NCI-H2081 treated with DMSO at 0.1 percent for 48 hours (cell line): ENCODE data around the gene EPHB2.
"Not testable (repeated sequence)": the region's sequence is repeated elsewhere in the genome, so short reads cannot be mapped to it uniquely, and the experiment has no call there.

ENCODE experiments used
- DNase-seq: peaks from one replicate; lab custom pipeline; 2025; lab: John Stamatoyannopoulos, UW

Gene EPHB2

DNA sequence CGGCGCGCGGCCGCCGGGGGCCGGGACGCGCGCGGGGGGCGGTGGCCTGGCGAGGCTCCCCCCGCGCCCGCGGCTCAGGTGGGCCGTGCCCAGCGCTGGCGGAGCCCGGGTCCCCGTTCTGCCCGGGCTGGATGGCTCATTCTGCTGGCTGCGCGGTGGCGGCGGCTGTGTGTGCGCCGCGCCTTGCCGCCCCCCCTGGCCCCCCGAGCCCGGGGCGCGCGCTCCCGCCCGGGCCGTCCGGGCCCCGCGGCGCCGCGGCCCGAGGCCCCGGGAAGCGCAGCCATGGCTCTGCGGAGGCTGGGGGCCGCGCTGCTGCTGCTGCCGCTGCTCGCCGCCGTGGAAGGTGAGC lies at the start of gene EPHB2:
TSS of gene EPHB2 (plus strand) at position 139 of the 349 bp plus-strand sequence. CDS start at position 283, 144 bp downstream.
- DNase-seq, result no peak

- no peak for DNase-seq
Observed at GRCh38 chr1:22661880-22662279, 48.8 kb upstream of the EPHB2 start.

DNA sequence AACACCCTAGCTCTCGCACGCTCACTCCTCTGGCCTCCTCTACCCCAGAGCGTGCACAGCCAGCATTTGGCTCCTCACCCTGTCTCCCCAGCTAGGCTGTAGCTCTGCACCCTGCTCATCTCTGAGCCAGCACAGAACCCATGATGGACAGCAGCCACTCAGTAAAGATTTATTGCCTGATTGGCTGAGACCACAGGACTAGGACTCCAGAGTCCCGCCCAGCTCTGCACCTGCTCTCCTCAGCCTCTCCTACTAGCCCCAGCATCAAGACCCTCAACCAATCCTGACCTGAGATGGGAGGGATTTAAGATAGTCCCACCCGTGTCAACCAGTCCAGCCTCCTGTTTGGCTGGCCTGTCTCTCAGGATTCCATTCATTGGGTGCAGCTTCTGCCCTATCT lies 48.3 kb upstream of the EPHB2 start:
- no peak for DNase-seq

DNA sequence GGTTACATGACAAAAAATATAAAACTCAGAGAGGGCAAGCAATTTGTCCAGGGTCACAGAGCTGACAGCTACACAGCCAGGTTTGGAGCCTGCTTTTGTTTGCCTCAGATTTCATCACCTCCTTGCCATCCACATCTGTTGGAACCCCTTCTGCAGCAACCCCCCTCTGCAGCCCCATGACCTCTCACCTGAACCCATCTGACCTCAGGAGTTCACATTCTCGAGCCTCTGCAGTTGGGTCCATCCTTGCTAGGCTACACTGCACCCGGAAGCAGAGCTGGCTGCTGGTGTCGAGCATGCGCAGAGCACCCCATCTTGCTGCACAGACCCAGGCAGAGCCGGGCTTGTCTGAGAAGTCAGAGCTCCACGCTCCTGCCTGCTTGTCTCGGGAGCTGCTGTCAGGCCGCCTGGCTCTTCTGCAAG lies 47.6 kb upstream of the EPHB2 start:
- no peak for DNase-seq

DNA sequence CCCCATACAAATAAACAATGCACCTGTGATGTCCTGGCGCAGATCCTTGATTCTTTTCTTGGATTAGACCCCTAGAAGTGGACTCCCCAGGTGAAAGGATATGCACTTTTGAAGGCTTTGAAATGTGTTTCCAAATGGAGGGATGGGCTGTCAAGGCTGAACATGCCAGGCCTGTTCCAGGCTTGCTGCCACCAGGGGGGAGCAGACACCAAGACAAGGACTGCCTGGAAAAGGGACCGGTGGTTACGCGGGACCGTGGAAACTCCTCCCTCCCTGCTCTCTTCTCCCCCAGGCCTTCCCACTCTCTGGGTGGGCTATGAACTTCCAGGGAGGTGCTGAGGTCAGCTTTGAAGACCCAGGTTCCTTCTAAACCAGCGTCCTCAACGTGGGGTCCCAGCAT lies 44.9 kb upstream of the EPHB2 start:
- no peak for DNase-seq

- no peak for DNase-seq
Observed at GRCh38 chr1:22666412-22666811, 44.2 kb upstream of the EPHB2 start.

- DNase-seq, result not testable (repeated sequence)
Observed at GRCh38 chr1:22668840-22669239, 41.8 kb upstream of the EPHB2 start.

- no peak for DNase-seq
Observed at GRCh38 chr1:22670352-22670975, 40.2 kb upstream of the EPHB2 start.

DNA sequence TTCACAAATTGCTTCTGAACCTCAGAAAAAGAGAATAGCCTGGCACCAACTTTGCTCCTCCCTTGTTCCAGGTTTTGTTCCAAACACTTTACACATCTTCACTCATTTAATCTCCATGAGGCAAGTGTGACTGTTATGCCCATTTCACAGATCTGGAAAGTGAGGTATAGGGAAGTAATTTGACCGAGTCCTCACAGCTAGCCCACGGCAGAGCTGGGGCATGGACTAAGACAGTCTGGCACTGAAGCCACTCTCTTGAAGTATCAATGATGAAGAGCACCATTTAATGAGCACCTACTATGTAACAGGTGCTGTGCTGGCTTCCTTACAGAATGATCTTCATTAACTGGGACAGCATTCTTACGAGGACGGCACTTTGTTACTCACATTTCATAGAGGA lies 38.6 kb upstream of the EPHB2 start:
- DNase-seq, result no peak

GRCh38 chr1:22673486-22674409 lies 36.9 kb upstream of the EPHB2 start:
- no peak for DNase-seq

DNA sequence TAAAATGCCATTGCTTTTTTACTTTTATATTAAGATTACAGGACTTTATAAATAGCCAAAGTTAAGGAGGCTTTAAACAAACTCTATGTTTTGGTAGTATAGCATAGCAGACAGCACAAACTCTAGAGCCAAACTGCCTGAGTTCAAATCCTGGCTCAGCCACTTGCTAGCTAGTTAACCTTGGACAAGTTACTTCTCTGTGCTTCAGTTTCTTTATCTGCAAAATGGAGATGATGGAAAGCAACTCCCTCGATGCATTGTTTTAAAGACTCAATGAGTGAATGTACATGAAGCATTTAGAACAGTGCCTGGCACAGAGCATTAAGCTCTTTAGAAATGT lies 36.3 kb upstream of the EPHB2 start:
- no peak for DNase-seq

GRCh38 chr1:22676151-22676550 lies 34.5 kb upstream of the EPHB2 start:
- DNase-seq, result not testable (repeated sequence)

DNA sequence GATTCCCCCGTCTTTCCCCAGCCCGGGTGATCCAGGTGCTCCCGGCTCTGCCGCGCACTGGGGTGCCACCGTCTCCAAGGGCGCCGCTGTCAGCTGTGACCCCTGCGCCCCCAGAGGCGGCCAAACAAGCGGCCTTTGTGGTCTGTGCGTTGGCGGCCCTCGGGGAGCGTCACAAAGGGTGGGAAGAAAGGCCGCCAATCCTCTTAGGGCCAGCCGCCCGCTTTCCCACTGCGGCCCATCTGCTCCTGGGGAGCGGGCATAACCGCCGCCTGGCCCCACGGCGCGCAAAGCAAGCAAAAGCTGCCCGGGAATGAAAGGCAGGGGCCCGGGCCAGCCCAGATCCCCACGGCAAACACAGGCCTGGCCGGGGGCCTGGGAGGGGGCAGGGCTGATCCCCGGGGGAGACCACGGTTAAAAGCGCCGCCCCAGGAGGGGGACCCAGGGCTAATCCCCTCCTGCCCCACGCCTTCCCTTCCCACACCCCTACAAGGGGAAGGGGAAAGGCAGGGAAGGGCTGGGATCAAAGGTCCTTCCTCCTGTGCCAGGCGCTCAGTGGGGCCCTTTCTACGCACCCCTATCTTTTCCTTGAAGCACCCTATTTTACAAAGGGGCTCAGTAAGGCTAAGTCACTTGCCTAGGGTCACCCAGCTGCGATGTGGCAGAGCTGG lies 33.6 kb upstream of the EPHB2 start:
- no peak for DNase-seq

DNA sequence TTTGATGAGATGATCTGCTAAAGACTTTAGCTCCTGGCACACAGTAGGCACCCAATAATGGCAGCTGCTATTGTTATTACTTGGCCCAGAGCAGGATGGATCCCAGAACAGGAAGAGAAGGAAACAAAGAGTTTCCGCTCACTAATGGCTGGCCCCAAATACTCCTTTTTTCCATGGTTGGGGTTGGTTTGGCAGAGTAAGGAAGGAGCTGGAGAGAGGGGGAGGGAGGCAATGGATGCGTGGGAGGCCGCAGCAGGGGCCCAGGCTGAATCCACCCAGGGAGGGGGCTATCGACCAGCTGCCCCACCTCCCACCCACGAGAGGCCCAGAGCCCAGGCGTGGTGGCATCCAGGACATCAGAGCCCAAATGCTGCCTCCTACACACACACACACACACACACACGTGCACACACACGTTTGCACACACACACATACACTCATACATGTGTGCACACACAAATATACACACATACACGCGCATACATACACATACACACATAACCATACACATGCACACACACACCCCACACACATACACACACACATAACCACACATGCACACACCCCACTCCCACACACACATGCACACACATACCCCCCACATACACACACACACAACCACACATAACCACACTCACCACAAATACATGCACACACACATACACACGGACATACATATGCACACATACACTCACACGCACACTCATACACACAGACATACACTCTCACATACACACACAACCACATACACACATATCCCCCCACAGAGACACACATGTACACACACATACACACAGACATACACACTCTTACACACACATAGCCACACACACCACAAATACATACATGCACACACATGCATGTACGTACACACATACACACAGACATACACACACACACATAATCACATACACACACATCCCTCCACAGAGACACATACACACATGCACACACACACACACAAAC lies 32.4 kb upstream of the EPHB2 start:
- no peak for DNase-seq

DNA sequence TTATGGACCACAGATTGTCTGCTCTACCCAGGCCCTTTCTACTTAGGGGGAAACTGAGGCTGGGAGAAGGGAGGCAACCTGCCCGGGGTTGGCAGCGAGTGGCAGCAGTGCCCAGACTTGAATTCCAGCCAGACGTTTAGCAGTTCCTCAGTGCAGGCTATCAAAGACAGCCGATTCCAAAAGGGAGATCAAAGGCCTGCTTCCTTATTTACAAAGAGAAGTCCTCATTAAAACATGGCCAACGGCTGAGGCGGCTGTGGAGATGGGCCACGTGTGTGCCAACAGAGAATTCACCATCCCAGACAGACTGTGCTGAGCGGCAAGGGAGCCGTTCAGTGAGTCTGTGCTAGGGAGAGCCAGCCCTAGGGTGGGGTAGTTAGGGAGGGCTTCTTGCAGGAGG lies 29.9 kb upstream of the EPHB2 start:
- DNase-seq, result no peak

GRCh38 chr1:22681556-22682276 lies 28.9 kb upstream of the EPHB2 start:
- no peak for DNase-seq

GRCh38 chr1:22683547-22683946 lies 27.1 kb upstream of the EPHB2 start:
- no peak for DNase-seq

DNA sequence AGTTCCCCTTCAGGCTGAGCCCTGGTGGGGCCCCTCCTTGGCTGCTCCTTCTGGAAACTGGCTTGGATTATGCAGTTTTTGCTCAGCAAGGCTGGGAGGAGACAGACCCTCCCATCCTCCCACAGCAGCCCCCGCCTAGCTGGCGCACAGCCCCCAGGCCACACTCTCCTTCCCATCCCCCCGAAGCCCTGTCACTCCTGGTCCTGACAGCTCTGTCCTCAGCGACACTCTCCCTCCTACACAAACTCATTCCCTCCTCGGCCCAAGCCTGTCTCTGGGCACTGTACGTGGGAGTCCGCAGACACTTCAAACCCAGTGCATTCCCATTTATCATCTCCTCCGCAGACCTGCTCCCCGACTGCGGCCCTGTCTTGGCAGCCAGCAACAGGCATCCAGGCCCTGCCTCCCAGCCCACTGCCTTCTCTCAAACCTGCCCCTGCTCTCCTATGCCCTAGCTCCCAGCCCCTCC lies 25.0 kb upstream of the EPHB2 start:
- DNase-seq, result no peak

GRCh38 chr1:22687191-22687590 lies 23.4 kb upstream of the EPHB2 start:
- no peak for DNase-seq

- no peak for DNase-seq
Observed at GRCh38 chr1:22688466-22688865, 22.2 kb upstream of the EPHB2 start.

- DNase-seq, result peak; percentile 83
Observed at GRCh38 chr1:22689505-22689904, 21.1 kb upstream of the EPHB2 start.
